HG03342 (cell line): ENCODE data around the gene ATF7IP.
A peak's percentile ranks its signal among the peaks of the same experiment; 100 is the strongest.
"Not testable (repeated sequence)": the region's sequence is repeated elsewhere in the genome, so short reads cannot be mapped to it uniquely, and the experiment has no call there.

ENCODE experiments used
- ATAC-seq: cut with Tn5 transposase; IDR thresholded peaks from one replicate; pipeline ENCODE4 v1.9.1; 2021; ENCODE audit warnings: mild to moderate bottlenecking, moderate library complexity; ENCODE audit not compliant: unreplicated experiment

ATF7IP gene

GRCh38 chr12:14365294-14366208, at the start of gene ATF7IP:
TSS of gene ATF7IP (plus strand) at chr12:14365682. CDS start at chr12:14423916, 58,234 bp downstream.
- ATAC-seq = peak; percentile 65

GRCh38 chr12:14317362-14318146, 47.9 kb upstream of the ATF7IP start:
- no peak for ATAC-seq

GRCh38 chr12:14319704-14320427, 45.6 kb upstream of the ATF7IP start:
- not testable (repeated sequence) for ATAC-seq

GRCh38 chr12:14322403-14322802, 43.1 kb upstream of the ATF7IP start:
- no peak for ATAC-seq

GRCh38 chr12:14325716-14326343, 39.7 kb upstream of the ATF7IP start:
- ATAC-seq = no peak

GRCh38 chr12:14326699-14327098, 38.8 kb upstream of the ATF7IP start:
- no peak for ATAC-seq

GRCh38 chr12:14327711-14328110, 37.8 kb upstream of the ATF7IP start:
- ATAC-seq = no peak

- ATAC-seq = no peak
These were observed 33.0 kb upstream of the ATF7IP start for GRCh38 chr12:14332482-14332881.

GRCh38 chr12:14340371-14340770, 25.1 kb upstream of the ATF7IP start:
- no peak for ATAC-seq

- not testable (repeated sequence) for ATAC-seq
These were observed 14.0 kb upstream of the ATF7IP start for GRCh38 chr12:14351524-14351923.

- ATAC-seq = not testable (repeated sequence)
These were observed 13.4 kb upstream of the ATF7IP start for GRCh38 chr12:14352066-14352465.

GRCh38 chr12:14354665-14355064, 10.8 kb upstream of the ATF7IP start:
- not testable (repeated sequence) for ATAC-seq

GRCh38 chr12:14356147-14356546, 9.3 kb upstream of the ATF7IP start:
- no peak for ATAC-seq

GRCh38 chr12:14357486-14357885, 8.0 kb upstream of the ATF7IP start:
- no peak for ATAC-seq

- ATAC-seq = no peak
These were observed 3.1 kb upstream of the ATF7IP start for GRCh38 chr12:14362352-14362751.

GRCh38 chr12:14364583-14365271, 755 bp upstream of the ATF7IP start:
- no peak for ATAC-seq

- ATAC-seq = no peak
These were observed 942 bp downstream of the ATF7IP start for GRCh38 chr12:14366209-14367039.

GRCh38 chr12:14367040-14367661, 1.7 kb downstream of the ATF7IP start:
- ATAC-seq = peak; percentile 41

GRCh38 chr12:14369311-14369710, 3.8 kb downstream of the ATF7IP start:
- ATAC-seq = no peak
